HL-60/S4 treated with retinoic acid at 250 ng/mL for 4 days and 3 days (cell line): ENCODE data around the gene KIF3C.

Experiments
- in situ Hi-C: fragments of 300-500 bp; cut with MboI; formaldehyde crosslinking; loops from 2 replicates; pipeline ENCODE4 v1.7.0; 2022; ENCODE audit warnings: low sequenced_read_pairs

The KIF3C gene

GRCh38 chr2:25966531-25967270 lies 15.6 kb downstream of the KIF3C start:
- in situ Hi-C loops: loop anchor here (25.0 kb wide), 1 partner anchor 496 kb away; no protein-coding TSS in a partner anchor

DNA sequence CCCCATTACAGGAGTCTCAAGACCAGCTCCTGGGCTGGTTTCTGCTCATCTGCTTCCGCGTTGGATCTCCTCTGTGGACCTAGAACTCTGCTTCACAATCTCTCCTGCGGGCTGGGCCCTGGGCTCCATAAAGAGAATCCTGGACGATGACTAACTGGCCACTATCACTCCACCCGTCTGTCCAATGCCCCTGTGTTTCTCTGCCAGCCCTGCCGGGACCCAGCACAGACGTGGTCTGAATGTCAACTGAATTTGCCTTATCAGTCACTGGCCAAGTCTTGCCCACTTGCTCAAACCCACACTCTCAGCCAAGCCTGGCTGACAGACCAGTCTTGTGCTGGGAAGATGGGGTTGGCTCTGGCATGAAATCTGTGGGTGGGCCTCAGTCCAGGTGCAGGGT lies 17.4 kb downstream of the KIF3C start:
- in situ Hi-C loops: loop anchor here (25.0 kb wide), 1 partner anchor 497 kb away; no protein-coding TSS in a partner anchor

DNA sequence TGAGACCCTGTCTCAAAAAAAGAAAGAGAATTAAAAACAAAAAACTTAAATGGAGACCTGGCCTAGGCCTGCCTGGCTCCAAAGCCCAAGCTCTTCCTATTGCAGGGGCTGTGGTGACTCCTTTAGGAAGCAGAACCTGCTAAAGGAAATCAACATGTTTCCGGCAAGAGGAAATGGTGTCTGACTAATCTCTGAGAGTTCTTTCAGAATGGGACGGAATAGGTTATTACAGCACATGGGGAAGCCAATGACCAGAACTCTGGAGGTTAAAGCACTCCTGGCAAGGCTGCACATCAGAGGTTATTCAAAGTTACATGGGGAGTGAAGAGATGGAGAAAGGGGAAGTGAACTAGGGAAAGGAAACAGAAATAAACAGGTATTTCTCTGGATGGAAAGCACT lies 21.4 kb downstream of the KIF3C start:
- in situ Hi-C loops: loop anchor here (25.0 kb wide), 1 partner anchor 501 kb away; no protein-coding TSS in a partner anchor

- in situ Hi-C loops: loop anchor here (25.0 kb wide), 1 partner anchor 502 kb away; no protein-coding TSS in a partner anchor
Measured at GRCh38 chr2:25960396-25960795, 21.9 kb downstream of the KIF3C start.

DNA sequence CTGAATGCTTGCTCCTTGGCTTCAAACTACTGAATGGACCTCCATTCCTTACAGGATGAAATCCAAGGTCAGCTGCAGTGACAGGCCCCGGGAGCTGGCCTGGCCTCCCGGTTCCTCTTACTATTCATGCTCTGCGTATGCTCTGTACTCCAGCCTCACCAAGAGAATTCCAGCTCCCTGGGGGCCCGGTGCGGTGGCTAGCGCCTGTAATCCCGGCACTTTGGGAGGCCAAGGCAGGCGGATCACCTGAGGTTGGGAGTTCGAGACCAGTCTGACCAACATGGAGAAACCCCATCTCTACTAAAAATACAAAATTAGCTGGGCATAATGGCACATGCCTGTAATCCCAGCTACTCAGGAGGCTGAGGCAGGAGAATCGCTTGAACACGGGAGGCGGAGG lies 23.7 kb downstream of the KIF3C start:
- in situ Hi-C loops: loop anchor here (10.0 to 25.0 kb wide), 2 partner anchors 186 to 504 kb away; no protein-coding TSS in a partner anchor

DNA sequence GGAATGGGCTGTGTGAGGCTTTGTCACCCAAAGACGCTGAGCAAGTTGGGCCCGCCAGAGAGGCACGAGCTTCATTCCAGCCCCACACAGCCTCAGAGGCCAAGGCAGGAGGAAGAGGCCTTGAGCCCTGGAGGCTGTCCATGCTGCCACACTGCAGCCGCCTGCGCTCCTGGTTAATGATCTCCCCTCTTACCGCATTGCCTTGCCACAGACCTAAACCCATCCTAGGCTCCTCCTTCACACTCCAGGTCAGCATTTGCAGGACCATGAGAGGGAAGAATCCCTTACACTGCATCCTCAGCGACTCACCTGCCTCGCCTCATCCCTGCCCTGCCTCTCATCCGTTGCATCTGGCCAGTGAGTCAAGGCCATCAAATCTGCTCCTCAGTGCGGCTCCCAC lies 24.6 kb downstream of the KIF3C start:
- in situ Hi-C loops: loop anchor here (10.0 to 25.0 kb wide), 2 partner anchors 187 to 505 kb away; no protein-coding TSS in a partner anchor

DNA sequence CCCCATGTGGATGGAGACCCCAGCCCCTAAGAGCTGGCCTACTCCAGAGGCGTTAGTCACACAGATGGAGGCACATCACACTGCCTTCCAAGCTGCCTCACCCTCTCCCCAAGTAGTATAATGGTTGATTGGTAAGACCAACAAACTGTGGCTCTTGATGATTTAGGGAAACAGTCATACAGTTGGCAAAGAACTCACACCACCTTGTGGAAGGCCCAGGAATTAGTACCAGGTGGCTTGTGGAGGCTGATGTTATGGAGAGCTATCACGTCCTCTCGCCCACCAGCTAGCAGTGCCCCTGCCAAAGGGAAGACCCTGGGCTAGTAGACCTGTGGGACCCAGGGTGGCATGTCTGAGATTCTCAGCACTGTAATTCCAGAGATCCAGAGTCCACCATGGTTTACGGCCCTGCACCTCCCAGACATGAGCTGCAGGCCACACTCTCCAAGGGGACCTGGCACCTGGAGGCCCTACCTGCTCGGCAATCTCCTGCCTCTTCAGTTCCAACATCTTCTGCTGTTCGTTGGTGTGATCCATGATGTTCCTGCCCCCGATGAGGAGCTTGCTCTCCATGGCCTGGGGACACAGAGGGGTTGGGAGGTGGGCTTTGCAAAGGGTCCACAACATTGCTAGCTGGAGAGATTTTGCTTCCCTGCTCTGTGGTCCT lies 26.3 kb downstream of the KIF3C start:
- in situ Hi-C loops: loop anchor here (10.0 to 25.0 kb wide), 2 partner anchors 189 to 506 kb away; no protein-coding TSS in a partner anchor

GRCh38 chr2:25955036-25955435 lies 27.3 kb downstream of the KIF3C start:
- in situ Hi-C loops: loop anchor here (10.0 to 25.0 kb wide), 2 partner anchors 190 to 507 kb away; no protein-coding TSS in a partner anchor

GRCh38 chr2:25954199-25954752 lies 28.0 kb downstream of the KIF3C start:
- in situ Hi-C loops: loop anchor here (10.0 to 25.0 kb wide), 2 partner anchors 191 to 508 kb away; no protein-coding TSS in a partner anchor

DNA sequence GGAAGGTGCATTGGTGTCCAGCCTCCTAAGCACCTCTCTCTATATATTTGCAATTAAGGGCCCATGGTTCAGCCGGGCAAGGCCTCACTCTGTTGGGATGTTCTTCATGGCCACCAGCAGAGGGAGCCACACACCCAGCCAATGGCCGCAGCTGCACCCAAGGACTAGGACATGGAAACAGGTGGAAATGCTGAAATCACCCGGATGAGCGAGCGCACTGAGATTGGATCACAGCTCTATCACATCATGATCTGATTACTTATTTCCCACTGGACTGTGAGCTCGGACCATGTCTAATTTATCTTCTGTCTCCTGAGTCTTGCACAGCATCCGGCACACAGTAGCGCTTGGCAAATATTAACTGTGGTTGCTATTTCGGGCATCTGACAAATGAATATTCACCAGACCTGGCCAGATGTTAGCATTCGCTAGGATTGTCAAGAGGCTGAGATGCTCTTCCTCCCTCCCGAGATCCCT lies 31.2 kb downstream of the KIF3C start:
- in situ Hi-C loops: loop anchor here (10.0 to 25.0 kb wide), 2 partner anchors 194 to 511 kb away; no protein-coding TSS in a partner anchor

DNA sequence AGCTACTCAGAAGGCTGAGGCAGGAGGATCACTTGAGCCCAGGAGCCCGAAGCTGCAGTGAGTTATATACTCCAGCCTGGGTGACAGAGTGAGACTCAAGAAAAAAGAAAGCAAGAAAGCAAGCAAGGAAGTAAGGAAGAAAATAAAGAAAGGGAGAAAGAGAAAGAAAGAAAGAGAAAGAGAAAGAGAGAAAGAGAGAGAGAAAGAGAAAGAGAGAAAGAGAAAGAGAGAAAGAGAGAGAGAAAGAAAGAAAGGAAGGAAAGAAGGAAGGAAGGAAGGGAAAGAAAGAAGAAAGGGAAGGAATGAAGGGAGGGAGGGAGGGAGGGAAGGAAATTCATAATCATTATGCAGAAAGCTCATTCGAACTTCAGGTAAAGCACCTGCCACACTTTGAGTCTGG lies 33.9 kb downstream of the KIF3C start:
- in situ Hi-C loops: no loop called here

GRCh38 chr2:25941042-25941441 lies 41.3 kb downstream of the KIF3C start:
- in situ Hi-C loops: no loop called here

- in situ Hi-C loops: no loop called here
Measured at GRCh38 chr2:25939257-25939668, 43.0 kb downstream of the KIF3C start.

GRCh38 chr2:25938345-25938744 lies 44.0 kb downstream of the KIF3C start:
- in situ Hi-C loops: no loop called here

DNA sequence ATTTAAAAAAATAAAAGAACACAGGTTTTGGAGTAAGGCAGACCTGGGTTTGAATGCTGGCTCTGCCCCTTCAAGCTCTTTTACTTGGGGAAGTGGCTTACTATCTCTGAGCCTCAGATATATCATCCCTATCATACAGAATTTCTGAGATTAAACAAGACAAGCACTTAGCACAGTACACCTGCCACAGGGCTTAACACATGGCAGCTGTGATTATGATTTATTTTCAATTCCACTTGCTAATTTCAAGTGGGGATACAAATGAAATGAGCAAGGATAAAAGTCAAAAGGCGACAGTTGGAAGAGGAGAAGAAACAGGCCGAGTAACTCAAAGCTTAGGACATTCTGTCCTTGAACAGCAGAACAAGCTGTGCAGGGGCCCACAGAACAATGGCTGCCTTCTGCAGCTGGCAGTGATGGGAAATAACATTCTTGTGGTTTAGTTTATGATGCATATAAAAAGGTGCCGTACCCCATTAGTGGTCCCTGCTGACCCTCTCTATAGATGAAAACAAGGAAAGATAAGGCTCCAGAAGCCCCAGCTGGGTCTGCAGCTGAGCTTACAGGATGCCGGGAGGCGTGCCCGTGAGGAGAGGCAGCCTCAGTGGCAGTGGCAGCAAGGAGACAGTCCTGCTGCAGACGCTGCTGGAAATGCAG lies 45.3 kb downstream of the KIF3C start:
- in situ Hi-C loops: no loop called here

DNA sequence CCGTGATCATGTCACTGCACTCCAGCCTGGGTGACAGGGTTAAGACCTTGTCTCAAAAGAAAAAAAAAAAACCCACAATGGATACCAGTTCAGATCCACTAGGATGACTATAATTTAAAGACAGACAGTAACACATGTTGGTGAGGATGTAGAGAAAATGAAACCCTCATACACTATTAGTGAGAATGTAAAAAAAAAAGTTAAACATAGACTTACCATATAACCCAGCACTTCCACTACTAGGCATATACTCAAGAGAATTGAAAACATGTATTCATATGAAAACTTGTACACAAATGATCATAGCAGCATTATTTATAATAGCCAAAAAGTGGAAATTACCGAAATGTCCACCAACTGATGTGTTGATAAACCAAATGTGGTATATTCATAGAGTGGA lies 48.7 kb downstream of the KIF3C start:
- in situ Hi-C loops: no loop called here

GRCh38 chr2:25929789-25930473 lies 52.4 kb downstream of the KIF3C start:
- in situ Hi-C loops: no loop called here

- in situ Hi-C loops: no loop called here
Measured at GRCh38 chr2:25928668-25929067, 53.6 kb downstream of the KIF3C start.

GRCh38 chr2:25926984-25927756 lies 55.1 kb downstream of the KIF3C start:
- in situ Hi-C loops: no loop called here
